Left lung (tissue), 10 donors: ENCODE data around the gene TLDC2. TPM values are rescaled to one million over a fixed set of nuclear protein-coding genes. Genes with fewer than 3 reads are reported as not detected.

Experiments used
- ATAC-seq: fragments of 200-7000 bp; cut with Tn5 transposase; one replicate; pipeline ENCODE4 v1.9.1; 2020; ENCODE audit warnings: moderate library complexity
- DNase-seq, 4 donors: peaks; one replicate each; pipeline ENCODE4 v3.0.0-alpha.2; 2013 to 2020
- H3K27ac ChIP-seq, 2 donors: fragments of 200-600 bp; sonication (generic) in 1 of 2; one replicate each; pipeline versions ENCODE4 v1.5.0 to v1.8.0; 2020 to 2021
- H3K27me3 ChIP-seq, 2 donors: fragments of 200-600 bp; sonication (generic) in 1 of 2; one replicate each; pipeline versions ENCODE4 v1.5.0 to v1.8.0; 2020 to 2021
- H3K36me3 ChIP-seq, 2 donors: fragments of 200-600 bp; sonication (generic) in 1 of 2; one replicate each; pipeline versions ENCODE4 v1.5.0 to v1.8.0; 2020 to 2021
- H3K4me1 ChIP-seq, 2 donors: fragments of 200-600 bp; one replicate each; pipeline ENCODE4 v1.8.0; 2021
- H3K4me3 ChIP-seq, 2 donors: fragments of 200-600 bp; sonication (generic) in 1 of 2; one replicate each; pipeline versions ENCODE4 v1.5.0 to v1.8.0; 2020 to 2021; ENCODE audit warnings: mild to moderate bottlenecking in 1 of 2
- H3K9me3 ChIP-seq, 2 donors: fragments of 200-600 bp; sonication (generic) in 1 of 2; one replicate each; pipeline versions ENCODE4 v1.5.0 to v1.8.0; 2020 to 2021
- CTCF ChIP-seq, 2 donors: fragments of 200-600 bp; sonication (generic) in 1 of 2; IDR thresholded peaks; one replicate each; pipeline versions ENCODE4 v1.5.0 to v1.8.0; 2021; ENCODE audit warnings: antibody characterized with exemption in 2 of 2
- intact Hi-C, 2 donors: fragments of 100-400 bp; cut with DNase I; formaldehyde crosslinking; loops; one replicate each; pipeline versions ENCODE4 v1.11.2 to v1.14.2; 2022
- polyA plus RNA-seq, 6 donors: library from polyadenylated mRNA; unstranded; fragments of 120-200 nt; gene quantifications; one replicate each; pipeline ENCODE4 v1.2.1, GENCODE V29; 2013; ENCODE audit not compliant: insufficient read length in 6 of 6
- total RNA-seq, 2 donors: library from RNA; stranded (reverse); fragmentation: NEBNext Ultra II Directional; extraction: Animal tissue kit (Norgen Biotek cat#: 25700); gene quantifications; one replicate each; pipeline ENCODE4 v1.2.1, GENCODE V29; 2021
- donor health status: DM: no; HTN: yes; CAD: no.
- donor health status: DM: no; HTN: no; CAD: no.

TLDC2 gene
- total and polyA plus RNA-seq, 8 donors = 0.29 to 2.5 (median 1.6) TPM

GRCh38 chr20:36920334-36920730 lies 44.4 kb downstream of the TLDC2 start:
- Histone ChIP-seq H3K4me1 (peaks cover 0 to 9% of the 10 kb centered on the region in 2 donors), H3K4me3 (no peak overlapping the region), H3K27me3 (no peaks in the 10 kb centered on the region), H3K27ac (no peak overlapping the region), H3K9me3 (no peaks in the 10 kb centered on the region), H3K36me3 (peaks cover 5 to 95% of the 10 kb centered on the region in 2 donors)
- TF ChIP-seq CTCF (IDR thresholded peaks at IDR 0.05) = no peak
- intact Hi-C loops = no loop called here
- DNase-seq (no peak), ATAC-seq (no peak)

GRCh38 chr20:36924167-36925045 lies 48.5 kb downstream of the TLDC2 start:
- no peaks in the 10 kb centered on the region for H3K27me3 ChIP-seq
- intact Hi-C loops = no loop called here
- ATAC-seq = no peak
- H3K27ac ChIP-seq = no peak overlapping the region
- no peak for TF ChIP-seq CTCF (IDR thresholded peaks at IDR 0.05)
- no peak for DNase-seq
- no peaks in the 10 kb centered on the region for H3K9me3 ChIP-seq
- no peak overlapping the region for H3K4me3 ChIP-seq
- peaks cover 0 to 95% of the 10 kb centered on the region in 2 donors for H3K36me3 ChIP-seq
- H3K4me1 ChIP-seq = peaks cover 0 to 14% of the 10 kb centered on the region in 2 donors

- DNase-seq (no peak), ATAC-seq (no peak)
- Histone ChIP-seq H3K27ac (no peak overlapping the region), H3K4me3 (no peak overlapping the region), H3K9me3 (no peaks in the 10 kb centered on the region), H3K27me3 (no peaks in the 10 kb centered on the region), H3K4me1 (peaks cover 0 to 14% of the 10 kb centered on the region in 2 donors), H3K36me3 (peaks cover 0 to 100% of the 10 kb centered on the region in 2 donors)
- intact Hi-C loops = no loop called here
- TF ChIP-seq CTCF (IDR thresholded peaks at IDR 0.05) = no peak
Observed at GRCh38 chr20:36925234-36925633, 49.3 kb downstream of the TLDC2 start.

- intact Hi-C loops = no loop called here
- H3K27me3 ChIP-seq = no peaks in the 10 kb centered on the region
- H3K4me3 ChIP-seq = no peak overlapping the region
- no peak overlapping the region for H3K27ac ChIP-seq
- peaks cover 0 to 26% of the 10 kb centered on the region in 2 donors for H3K4me1 ChIP-seq
- no peaks in the 10 kb centered on the region for H3K9me3 ChIP-seq
- no peak for ATAC-seq
- TF ChIP-seq CTCF (IDR thresholded peaks at IDR 0.05) = no peak
- peaks cover 0 to 100% of the 10 kb centered on the region in 2 donors for H3K36me3 ChIP-seq
- no peak for DNase-seq
Observed at GRCh38 chr20:36926653-36927200, 50.8 kb downstream of the TLDC2 start.

GRCh38 chr20:36927704-36928103 lies 51.8 kb downstream of the TLDC2 start:
- peaks cover 0 to 100% of the 10 kb centered on the region in 2 donors for H3K36me3 ChIP-seq
- intact Hi-C loops = no loop called here
- DNase-seq (no peak), ATAC-seq (no peak)
- H3K9me3 ChIP-seq = no peaks in the 10 kb centered on the region
- no peak overlapping the region for H3K4me3 ChIP-seq
- H3K27ac ChIP-seq = no peak overlapping the region
- peaks cover 3 to 35% of the 10 kb centered on the region in 2 donors for H3K4me1 ChIP-seq
- TF ChIP-seq CTCF (IDR thresholded peaks at IDR 0.05) = no peak
- H3K27me3 ChIP-seq = no peaks in the 10 kb centered on the region
